ENCODE measurements around the gene MST1R.

- TF ChIP-seq, protein P1, sequence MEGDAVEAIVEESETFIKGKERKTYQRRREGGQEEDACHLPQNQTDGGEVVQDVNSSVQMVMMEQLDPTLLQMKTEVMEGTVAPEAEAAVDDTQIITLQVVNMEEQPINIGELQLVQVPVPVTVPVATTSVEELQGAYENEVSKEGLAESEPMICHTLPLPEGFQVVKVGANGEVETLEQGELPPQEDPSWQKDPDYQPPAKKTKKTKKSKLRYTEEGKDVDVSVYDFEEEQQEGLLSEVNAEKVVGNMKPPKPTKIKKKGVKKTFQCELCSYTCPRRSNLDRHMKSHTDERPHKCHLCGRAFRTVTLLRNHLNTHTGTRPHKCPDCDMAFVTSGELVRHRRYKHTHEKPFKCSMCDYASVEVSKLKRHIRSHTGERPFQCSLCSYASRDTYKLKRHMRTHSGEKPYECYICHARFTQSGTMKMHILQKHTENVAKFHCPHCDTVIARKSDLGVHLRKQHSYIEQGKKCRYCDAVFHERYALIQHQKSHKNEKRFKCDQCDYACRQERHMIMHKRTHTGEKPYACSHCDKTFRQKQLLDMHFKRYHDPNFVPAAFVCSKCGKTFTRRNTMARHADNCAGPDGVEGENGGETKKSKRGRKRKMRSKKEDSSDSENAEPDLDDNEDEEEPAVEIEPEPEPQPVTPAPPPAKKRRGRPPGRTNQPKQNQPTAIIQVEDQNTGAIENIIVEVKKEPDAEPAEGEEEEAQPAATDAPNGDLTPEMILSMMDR (conservative IDR thresholded peaks at IDR 0.05) = no peak
- no peak for TF ChIP-seq ZFX (IDR thresholded peaks at IDR 0.05)
Measured at GRCh38 chr3:49914906-49915305, 11.2 kb upstream of the MST1R start.

Data from C4-2B (cell line).